ENCODE measurements around the gene CTNNA1.

Gene CTNNA1

GRCh38 chr5:138869763-138870500 is 116.7 kb downstream of the CTNNA1 start:
- no peak for DNase-seq

GRCh38 chr5:138870611-138871010 is 117.4 kb downstream of the CTNNA1 start:
- no peak for DNase-seq

DNA sequence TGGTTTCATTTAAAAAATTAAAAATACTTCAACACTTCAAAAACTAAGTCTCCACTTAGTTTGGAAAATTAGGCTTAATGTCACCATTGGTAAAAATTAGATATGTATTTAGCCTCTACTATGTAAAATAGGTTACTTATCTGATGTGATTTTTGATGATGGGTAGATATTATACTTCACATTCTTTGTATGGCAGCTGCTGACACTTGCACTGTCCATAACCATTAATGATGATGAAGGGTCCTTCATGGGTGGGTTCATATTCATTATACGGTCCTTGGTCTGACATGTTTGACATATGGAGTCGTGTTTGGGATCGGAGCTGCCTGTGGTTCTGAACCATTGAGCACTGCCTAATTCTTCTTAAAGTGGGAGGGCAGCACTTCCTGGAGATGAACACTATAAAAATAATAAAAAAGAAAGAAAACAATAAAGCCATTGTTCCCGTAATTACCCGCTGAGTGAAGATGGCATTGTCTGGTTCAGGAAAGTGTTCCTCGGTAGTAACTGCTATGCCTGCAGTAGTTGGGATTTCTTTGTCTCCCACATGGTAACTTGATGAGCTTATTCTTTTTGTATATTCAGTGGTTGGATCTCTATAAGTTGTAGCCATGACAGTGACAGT is 119.7 kb downstream of the CTNNA1 start:
- no peak for DNase-seq

DNA sequence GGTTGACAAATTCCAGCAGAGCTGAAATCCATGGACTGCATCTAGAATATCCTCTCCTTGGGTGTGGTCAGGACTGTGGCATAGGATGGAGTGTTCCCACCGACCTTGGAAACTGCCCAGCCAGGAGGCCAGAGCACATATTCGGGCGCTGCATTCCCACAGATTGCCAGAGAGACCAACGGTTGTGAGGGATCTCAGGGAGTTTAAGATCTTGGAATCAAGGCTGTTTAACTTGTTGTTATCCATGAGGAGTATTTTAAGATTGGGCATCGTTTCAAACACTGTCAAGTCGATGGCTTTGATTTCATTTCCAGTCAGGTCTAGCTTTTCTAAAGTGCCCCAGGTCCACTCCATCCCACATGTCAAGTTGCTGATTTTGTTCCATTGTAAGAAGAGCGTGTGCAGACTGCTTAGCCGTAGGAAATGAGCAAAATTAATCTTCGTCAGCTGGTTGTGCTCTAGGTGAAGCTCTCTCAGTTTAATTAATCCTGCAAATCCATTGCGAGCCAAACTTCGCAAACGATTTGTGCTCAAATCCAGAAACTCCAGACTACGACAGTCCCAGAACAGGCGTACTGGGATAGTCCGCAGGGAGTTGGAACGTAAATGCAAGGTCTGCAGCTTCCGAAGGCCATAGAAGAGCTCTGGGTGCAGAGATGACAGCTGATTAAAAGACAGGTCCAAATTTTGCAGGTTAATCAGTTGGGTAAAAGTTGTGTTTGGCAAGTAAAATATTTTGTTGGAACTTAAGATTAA is 120.4 kb downstream of the CTNNA1 start:
- DNase-seq = no peak

DNA sequence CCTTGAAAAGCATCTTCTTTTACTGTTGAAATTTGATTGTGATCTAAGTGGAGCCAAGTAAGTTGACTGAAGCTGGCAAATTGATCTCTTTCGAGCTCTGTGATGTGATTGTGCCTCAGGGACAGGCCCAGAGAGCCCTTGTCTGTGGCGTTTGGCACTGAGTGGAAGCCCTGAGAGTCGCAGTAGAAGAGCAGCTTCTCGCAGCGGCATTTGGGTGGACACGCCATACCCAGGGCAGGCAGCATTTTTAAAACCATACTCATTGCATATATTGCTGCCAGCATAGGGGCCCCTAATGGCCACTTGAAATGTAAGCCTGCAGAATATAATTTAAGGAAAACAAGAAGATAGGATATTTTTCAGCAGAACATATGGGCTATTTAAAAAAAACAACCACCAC is 121.0 kb downstream of the CTNNA1 start:
- no peak for DNase-seq

DNA sequence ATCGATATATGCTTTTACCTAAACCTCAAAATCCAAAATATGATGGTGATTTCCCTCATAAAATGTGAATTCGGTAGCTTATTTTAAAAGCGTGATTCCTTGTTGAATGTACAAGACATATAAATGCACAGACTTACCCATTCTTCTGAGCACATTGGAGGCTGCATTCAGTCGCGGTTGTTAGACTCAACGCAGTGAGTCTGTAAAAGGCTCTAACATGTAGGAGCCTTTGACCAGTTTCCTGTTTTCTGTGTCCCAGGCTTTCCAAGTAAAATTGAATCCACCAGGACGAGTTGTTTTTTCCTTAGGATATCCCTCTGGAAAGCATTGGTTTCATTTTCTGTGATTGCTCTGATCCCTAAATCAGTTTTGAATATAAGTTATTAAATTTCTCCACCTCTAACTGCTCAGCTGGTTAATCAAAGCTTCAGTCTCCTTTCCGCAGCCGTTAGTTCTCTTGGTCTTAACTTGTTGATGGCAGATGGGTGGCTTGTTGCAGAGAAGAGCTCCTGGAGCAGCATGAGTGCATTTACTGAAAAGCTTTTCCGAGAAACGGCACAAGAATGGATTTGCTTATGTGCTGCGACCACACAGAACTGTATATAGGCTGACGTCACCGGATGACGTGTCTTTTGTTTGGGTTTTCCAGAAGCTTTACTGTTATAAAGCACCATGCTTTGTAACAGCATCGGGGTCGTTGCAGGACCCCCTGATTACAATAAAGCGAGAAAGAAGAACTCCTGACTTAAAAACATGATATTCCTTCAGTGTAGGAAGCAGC is 121.7 kb downstream of the CTNNA1 start, which contains the start of gene LRRTM2:
TSS of gene LRRTM2 (minus strand) at position 565 of the 781 bp plus-strand sequence. CDS start at position 141, 424 bp downstream.
- no peak for DNase-seq

GRCh38 chr5:138875552-138875875 is 122.3 kb downstream of the CTNNA1 start:
- DNase-seq = no peak

- DNase-seq = no peak
Observed at GRCh38 chr5:138875946-138876345, 122.7 kb downstream of the CTNNA1 start.

- no peak for DNase-seq
Observed at GRCh38 chr5:138876811-138877210, 123.6 kb downstream of the CTNNA1 start.

DNA sequence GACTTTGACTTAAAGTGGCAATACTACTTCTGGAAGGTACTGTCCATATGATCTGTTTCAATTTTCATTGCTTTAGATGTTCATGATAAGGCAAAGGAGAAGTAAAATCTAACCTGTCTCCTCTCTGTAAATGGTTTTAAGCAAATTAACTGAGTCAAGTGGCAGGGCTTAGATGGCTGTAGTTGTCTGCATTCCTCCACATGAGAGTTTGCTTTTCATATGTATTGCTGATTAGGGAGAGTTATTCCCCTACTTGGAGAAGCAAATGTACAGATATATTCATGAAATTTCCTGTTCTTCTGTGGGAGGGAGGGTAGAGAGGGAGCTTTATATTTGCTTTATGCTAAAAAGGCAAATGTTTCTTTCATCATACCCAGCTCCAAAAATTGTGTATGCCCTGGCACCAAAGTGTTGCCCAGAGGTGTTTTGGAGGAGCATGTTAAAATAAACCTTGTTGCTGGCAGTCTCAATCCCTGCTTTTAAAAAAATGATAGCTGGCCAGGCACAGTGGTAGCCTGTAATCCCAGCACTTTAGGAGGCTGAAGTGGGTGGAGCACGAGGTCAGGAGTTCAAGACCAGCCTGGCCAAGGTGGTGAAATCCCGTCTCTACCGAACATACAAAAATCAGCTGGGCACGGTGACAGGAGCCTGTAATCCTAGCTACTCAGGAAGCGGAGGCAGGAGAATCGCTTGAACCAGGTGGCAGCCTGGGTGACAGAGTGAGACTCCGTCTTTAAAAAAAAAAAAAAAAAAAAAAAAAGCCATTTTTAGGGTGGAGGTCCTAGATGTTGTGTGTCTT is 125.4 kb downstream of the CTNNA1 start:
- DNase-seq = no peak

DNA sequence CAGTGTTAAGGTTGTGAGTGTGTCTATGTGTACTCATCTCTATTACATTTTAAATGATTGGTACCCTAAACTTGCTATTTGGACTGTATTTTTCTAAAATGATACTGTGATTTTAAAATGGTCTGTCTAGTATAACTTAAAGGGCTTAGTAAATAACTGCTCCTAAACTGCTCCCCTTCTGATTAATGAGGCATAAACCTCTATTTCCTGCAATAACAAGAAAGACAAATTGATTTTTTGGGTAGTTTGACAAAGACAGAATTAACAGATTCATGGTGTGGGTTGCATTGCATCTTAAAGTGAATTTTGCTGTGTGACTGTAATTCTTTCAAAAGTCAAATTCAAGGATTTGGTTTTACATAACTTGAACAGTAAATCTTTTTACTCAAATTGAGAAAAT is 130.0 kb downstream of the CTNNA1 start:
- DNase-seq = no peak

- no peak for DNase-seq
Observed at GRCh38 chr5:138884094-138884493, 130.9 kb downstream of the CTNNA1 start.

- no peak for DNase-seq
Observed at GRCh38 chr5:138884554-138884953, 131.3 kb downstream of the CTNNA1 start.

- no peak for DNase-seq
Observed at GRCh38 chr5:138889994-138890393, 136.8 kb downstream of the CTNNA1 start.

DNA sequence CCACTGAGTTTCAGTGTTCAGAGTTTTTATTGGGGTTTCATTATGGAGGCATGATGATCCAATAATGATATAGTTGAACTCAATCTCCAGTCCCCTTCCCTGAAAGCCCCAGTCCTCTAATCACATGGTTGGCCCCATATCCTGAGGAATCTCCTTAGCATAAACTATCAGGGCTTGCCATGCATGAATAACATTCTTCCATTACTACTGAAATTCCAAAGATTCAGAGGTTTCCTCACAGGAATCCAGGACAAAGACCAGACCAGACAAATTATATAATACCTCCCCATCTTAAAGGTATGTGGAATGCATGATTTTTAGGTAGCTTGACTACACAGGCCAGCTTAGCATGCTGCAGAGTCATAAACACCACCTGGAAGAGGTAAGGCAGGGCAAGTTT is 137.4 kb downstream of the CTNNA1 start:
- no peak for DNase-seq

- DNase-seq = no peak
Observed at GRCh38 chr5:138895918-138896317, 142.7 kb downstream of the CTNNA1 start.

DNA sequence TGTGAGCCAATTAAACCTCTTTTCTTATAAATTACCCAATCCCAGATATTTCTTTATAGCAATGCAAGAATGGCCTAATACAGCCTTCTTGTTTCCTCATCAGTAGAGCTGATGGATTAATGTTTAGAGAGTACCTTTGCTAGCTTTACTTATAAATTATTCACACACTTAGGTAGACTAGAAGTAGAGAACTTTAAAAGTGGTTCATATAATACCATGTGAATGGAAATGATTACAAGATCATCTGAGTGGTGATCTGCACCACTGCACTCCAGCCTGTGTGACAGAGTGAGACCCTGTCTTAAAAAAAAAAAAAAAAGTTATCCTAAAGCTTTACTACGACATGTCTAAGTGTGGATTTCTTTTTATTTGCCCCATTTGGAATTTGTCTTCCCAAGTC is 145.1 kb downstream of the CTNNA1 start:
- no peak for DNase-seq

DNA sequence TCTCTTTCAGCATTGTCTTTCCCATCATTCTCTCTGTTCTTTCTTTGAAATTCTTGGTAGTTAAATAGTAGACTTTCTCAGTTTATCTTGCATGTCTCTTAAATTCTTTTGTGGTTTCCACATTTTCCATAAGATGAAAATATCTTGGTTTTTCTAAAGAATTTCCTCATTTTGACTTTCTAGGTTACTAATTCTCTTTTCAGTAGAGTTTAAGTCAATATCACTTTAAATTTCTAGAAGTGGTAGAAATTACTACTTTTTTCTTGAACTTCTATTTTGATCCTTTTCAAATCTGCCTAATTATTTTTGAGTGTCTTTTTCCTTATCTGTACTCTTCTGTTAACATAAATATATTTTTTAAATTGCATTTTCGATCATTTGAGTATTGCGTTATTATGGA is 145.5 kb downstream of the CTNNA1 start:
- no peak for DNase-seq

DNA sequence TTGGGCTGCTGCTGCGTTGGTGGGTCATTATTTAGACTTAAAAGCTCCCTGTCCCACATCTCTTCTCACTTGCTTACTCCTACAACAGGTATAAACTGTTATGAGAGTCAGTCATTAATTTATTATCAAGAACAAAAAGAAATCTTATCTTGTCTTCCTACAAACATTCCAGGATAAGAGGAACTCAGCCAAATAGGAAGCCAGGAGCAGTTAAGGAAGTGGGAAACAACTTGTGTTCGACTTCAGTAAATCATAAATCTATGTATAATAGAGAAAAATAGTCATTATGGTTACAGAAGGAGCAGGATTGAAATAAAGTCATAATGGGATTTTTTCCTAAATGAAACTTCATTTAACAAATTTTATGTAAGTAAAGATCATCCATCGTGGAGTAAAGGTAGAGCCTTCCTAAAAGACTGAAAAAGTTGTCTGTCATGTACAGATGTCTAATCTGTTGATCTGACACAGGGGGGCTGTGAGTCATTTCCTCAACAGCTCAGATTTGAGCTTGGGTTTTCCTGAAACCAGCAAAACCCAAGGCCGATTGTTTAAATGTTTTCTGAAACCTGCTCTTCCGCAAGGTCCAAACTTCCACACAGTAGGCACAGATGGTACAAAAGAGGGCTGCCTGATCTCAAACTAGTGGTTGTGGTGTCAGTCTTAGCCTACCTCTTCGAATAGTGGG is 147.2 kb downstream of the CTNNA1 start:
- DNase-seq = peak; percentile 9

- no peak for DNase-seq
Observed at GRCh38 chr5:138901716-138902115, 148.5 kb downstream of the CTNNA1 start.

- no peak for DNase-seq
Observed at GRCh38 chr5:138903130-138903775, 150.0 kb downstream of the CTNNA1 start.
